Hematopoietic multipotent progenitor cell treated with erythropoietin and hydrocortisone succinate and interleukin-3 and kit ligand, for 6 days (in vitro differentiated cells): ENCODE data around the gene PSMB4.
A peak's percentile ranks its signal among the peaks of the same experiment; 100 is the strongest.
"Not testable (repeated sequence)": the region's sequence is repeated elsewhere in the genome, so short reads cannot be mapped to it uniquely, and the experiment has no call there.

Experiments
- DNase-seq: peaks from one replicate; pipeline ENCODE4 v3.0.0-alpha.2; 2015

Gene PSMB4

GRCh38 chr1:151399324-151400171 is at the start of gene PSMB4:
Gene PSMB4, plus strand, starts transcription at chr1:151399573. Its CDS starts 15 bp downstream, at chr1:151399588.
- DNase-seq, result peak; percentile 98

GRCh38 chr1:151350323-151350722 is 49.0 kb upstream of the PSMB4 start:
- not testable (repeated sequence) for DNase-seq

GRCh38 chr1:151352021-151352718 is 47.2 kb upstream of the PSMB4 start:
- DNase-seq, result peak; percentile 84

- no peak for DNase-seq
Measured at GRCh38 chr1:151356696-151357095, 42.7 kb upstream of the PSMB4 start.

- no peak for DNase-seq
Measured at GRCh38 chr1:151361883-151362282, 37.5 kb upstream of the PSMB4 start.

GRCh38 chr1:151362308-151363155 is 36.8 kb upstream of the PSMB4 start:
- no peak for DNase-seq

- no peak for DNase-seq
Measured at GRCh38 chr1:151364996-151365395, 34.4 kb upstream of the PSMB4 start.

GRCh38 chr1:151367658-151368392 is 31.5 kb upstream of the PSMB4 start:
- peak; percentile 77 for DNase-seq

GRCh38 chr1:151368393-151369301 is 30.7 kb upstream of the PSMB4 start:
- DNase-seq, result no peak

- no peak for DNase-seq
Measured at GRCh38 chr1:151369302-151369610, 30.1 kb upstream of the PSMB4 start.

GRCh38 chr1:151369621-151370048 is 29.7 kb upstream of the PSMB4 start:
- DNase-seq, result no peak

- peak; percentile 99 for DNase-seq
Measured at GRCh38 chr1:151370211-151370911, 29.0 kb upstream of the PSMB4 start.

- DNase-seq, result peak; percentile 69
Measured at GRCh38 chr1:151371370-151372057, 27.9 kb upstream of the PSMB4 start.

- DNase-seq, result peak; percentile 75
Measured at GRCh38 chr1:151372058-151372934, 27.1 kb upstream of the PSMB4 start, which contains the start of gene SELENBP1. Gene SELENBP1, minus strand, starts transcription at chr1:151372705. Its CDS starts 64 bp downstream, at chr1:151372641.

GRCh38 chr1:151373196-151373595 is 26.2 kb upstream of the PSMB4 start:
- no peak for DNase-seq

GRCh38 chr1:151377150-151377884 is 22.1 kb upstream of the PSMB4 start:
- no peak for DNase-seq

- peak; percentile 49 for DNase-seq
Measured at GRCh38 chr1:151384584-151384983, 14.8 kb upstream of the PSMB4 start.

- DNase-seq, result no peak
Measured at GRCh38 chr1:151386002-151386401, 13.4 kb upstream of the PSMB4 start.
